Osteoblast (primary cell): ENCODE results near the gene FOXB1. TPM values are rescaled to one million over a fixed set of nuclear protein-coding genes. Genes with fewer than 3 reads are reported as not detected.
A peak's percentile ranks its signal among the peaks of the same experiment; 100 is the strongest.

Experiments
- DNase-seq: peaks from one replicate; pipeline ENCODE4 v3.0.0; 2011; ENCODE audit warnings: low spot score, mixed read lengths; ENCODE audit not compliant: insufficient read length; ENCODE audit errors: missing footprints
- H2AFZ ChIP-seq: 2 replicates; pipeline ENCODE4 v1.6.0; 2011; ENCODE audit warnings: mild to moderate bottlenecking, low read length
- H3K27ac ChIP-seq: 2 replicates; pipeline ENCODE4 v1.5.1; 2011; ENCODE audit warnings: mild to moderate bottlenecking, low read depth, low read length, moderate library complexity
- H3K27me3 ChIP-seq: 2 replicates; pipeline ENCODE4 v1.6.0; 2012; ENCODE audit warnings: mild to moderate bottlenecking, control low read depth, inconsistent platforms, low read length, moderate library complexity; ENCODE audit not compliant: insufficient read depth
- H3K36me3 ChIP-seq: 2 replicates; pipeline ENCODE4 v1.5.1; 2011; ENCODE audit warnings: mild to moderate bottlenecking, low read length, control low read depth, moderate library complexity; ENCODE audit not compliant: insufficient read depth
- H3K4me1 ChIP-seq: 2 replicates; pipeline ENCODE4 v1.5.1; 2011; ENCODE audit warnings: mild to moderate bottlenecking, low read length, control low read depth, moderate library complexity; ENCODE audit not compliant: insufficient read depth
- H3K4me2 ChIP-seq: 2 replicates; pipeline ENCODE4 v1.6.0; 2011; ENCODE audit warnings: mild to moderate bottlenecking, low read length; ENCODE audit not compliant: insufficient read depth
- H3K4me3 ChIP-seq: fragments of 200-600 bp; sonication (generic); 3 replicates; pipeline ENCODE4 v1.5.1; 2012; ENCODE audit warnings: mild to moderate bottlenecking, low read length, inconsistent platforms; ENCODE audit not compliant: insufficient read depth
- H3K79me2 ChIP-seq: 2 replicates; pipeline ENCODE4 v1.6.0; 2012; ENCODE audit warnings: mild to moderate bottlenecking, low read length, control low read depth, inconsistent platforms; ENCODE audit not compliant: insufficient read depth
- H3K9me3 ChIP-seq: 2 replicates; pipeline ENCODE4 v1.5.1; 2011; ENCODE audit warnings: low read depth, low read length, control low read depth
- H4K20me1 ChIP-seq: 2 replicates; pipeline ENCODE4 v1.6.0; 2012; ENCODE audit warnings: mild to moderate bottlenecking, low read length, control low read depth; ENCODE audit not compliant: insufficient read depth
- CTCF ChIP-seq: IDR thresholded peaks from 2 replicates; pipeline ENCODE4 v1.5.1; 2011; ENCODE audit warnings: mild to moderate bottlenecking, low read depth, low read length, moderate library complexity; ENCODE audit errors: extremely low read depth
- total RNA-seq: library from RNA; depleted of rRNA; stranded (reverse); fragments of >200 nt; gene quantifications from 2 replicates; pipeline ENCODE4 v1.2.3, GENCODE V29; 2012

FOXB1 gene
- total RNA-seq, 1 donor, result not detected

GRCh38 chr15:59972241-59972640 is 31.9 kb upstream of the FOXB1 start:
- no peaks in the 10 kb centered on the region for H3K9me3 ChIP-seq

GRCh38 chr15:59976480-59977271 is 27.4 kb upstream of the FOXB1 start:
- Histone ChIP-seq H3K4me1 (no peaks in the 10 kb centered on the region), H3K27ac (no peak overlapping the region), H3K36me3 (no peaks in the 10 kb centered on the region), H3K27me3 (no peaks in the 10 kb centered on the region), H4K20me1 (no peaks in the 10 kb centered on the region), H3K4me3 (no peak overlapping the region), H3K79me2 (no peaks in the 10 kb centered on the region), H3K4me2 (no peak overlapping the region), H2AFZ (no peak overlapping the region), H3K9me3 (no peaks in the 10 kb centered on the region)
- TF ChIP-seq CTCF, result no peak
- DNase-seq, result no peak

More at GRCh38 chr15:59972241-59972640, 31.9 kb upstream of the FOXB1 start:
- Histone ChIP-seq H3K36me3 (no peaks in the 10 kb centered on the region), H3K4me2 (no peak overlapping the region), H4K20me1 (no peaks in the 10 kb centered on the region), H2AFZ (no peak overlapping the region), H3K4me3 (no peak overlapping the region), H3K27ac (no peak overlapping the region), H3K79me2 (no peaks in the 10 kb centered on the region), H3K27me3 (no peaks in the 10 kb centered on the region), H3K4me1 (no peaks in the 10 kb centered on the region)
- DNase-seq, result no peak
- no peak for TF ChIP-seq CTCF

GRCh38 chr15:59991834-59992233 is 12.3 kb upstream of the FOXB1 start:
- no peak overlapping the region for H3K27ac ChIP-seq
- H4K20me1 ChIP-seq, result no peaks in the 10 kb centered on the region
- H2AFZ ChIP-seq, result no peak overlapping the region
- H3K9me3 ChIP-seq, result no peaks in the 10 kb centered on the region
- no peaks in the 10 kb centered on the region for H3K36me3 ChIP-seq
- no peak for TF ChIP-seq CTCF
- no peaks in the 10 kb centered on the region for H3K4me1 ChIP-seq
- H3K79me2 ChIP-seq, result no peaks in the 10 kb centered on the region
- peaks cover 76% of the 10 kb centered on the region for H3K27me3 ChIP-seq
- H3K4me2 ChIP-seq, result no peak overlapping the region
- H3K4me3 ChIP-seq, result no peak overlapping the region
- DNase-seq, result peak; percentile 10

- no peaks in the 10 kb centered on the region for H4K20me1 ChIP-seq
- H3K9me3 ChIP-seq, result no peaks in the 10 kb centered on the region
- no peak overlapping the region for H3K4me3 ChIP-seq
- H3K27me3 ChIP-seq, result peaks cover 83% of the 10 kb centered on the region
- H3K79me2 ChIP-seq, result no peaks in the 10 kb centered on the region
- H3K4me2 ChIP-seq, result no peak overlapping the region
- H3K36me3 ChIP-seq, result no peaks in the 10 kb centered on the region
- no peak overlapping the region for H3K27ac ChIP-seq
- DNase-seq, result peak; percentile 49
- no peak overlapping the region for H2AFZ ChIP-seq
- H3K4me1 ChIP-seq, result no peaks in the 10 kb centered on the region
- no peak for TF ChIP-seq CTCF
Measured at GRCh38 chr15:59993041-59993750, 10.9 kb upstream of the FOXB1 start.
